ENCODE results near the gene LOX.

Gene LOX

GRCh38 chr5:122035913-122036312 lies 42.1 kb downstream of the LOX start:
- TF ChIP-seq TAF1 (IDR thresholded peaks at IDR 0.05; ENCODE audit: borderline replicate concordance, insufficient read depth, low read length) (no peak), SIN3A (IDR thresholded peaks at IDR 0.05; ENCODE audit: borderline replicate concordance, insufficient read depth, low read length) (no peak), REST (IDR thresholded peaks at IDR 0.05; ENCODE audit: insufficient read depth in 1 of 2, low read depth in 2 of 2, low read length in 2 of 2) (no peak), FOXP2 (optimal IDR thresholded peaks at IDR 0.05; ENCODE audit: borderline replicate concordance, extremely low read depth, extremely low read length, insufficient read depth) (no peak), POLR2AphosphoS5 (IDR thresholded peaks at IDR 0.05; ENCODE audit: low read depth, low read length) (no peak)

- TF ChIP-seq TAF1 (IDR thresholded peaks at IDR 0.05; ENCODE audit: borderline replicate concordance, insufficient read depth, low read length) (no peak), FOXP2 (optimal IDR thresholded peaks at IDR 0.05; ENCODE audit: borderline replicate concordance, extremely low read depth, extremely low read length, insufficient read depth) (no peak), REST (IDR thresholded peaks at IDR 0.05; ENCODE audit: insufficient read depth in 1 of 2, low read depth in 2 of 2, low read length in 2 of 2) (no peak), POLR2AphosphoS5 (IDR thresholded peaks at IDR 0.05; ENCODE audit: low read depth, low read length) (no peak), SIN3A (IDR thresholded peaks at IDR 0.05; ENCODE audit: borderline replicate concordance, insufficient read depth, low read length) (no peak)
These were observed 46.2 kb downstream of the LOX start for GRCh38 chr5:122031836-122032235.

- TF ChIP-seq POLR2AphosphoS5 (IDR thresholded peaks at IDR 0.05; ENCODE audit: low read depth, low read length) (no peak), FOXP2 (optimal IDR thresholded peaks at IDR 0.05; ENCODE audit: borderline replicate concordance, extremely low read depth, extremely low read length, insufficient read depth) (no peak), TAF1 (IDR thresholded peaks at IDR 0.05; ENCODE audit: borderline replicate concordance, insufficient read depth, low read length) (no peak), REST (IDR thresholded peaks at IDR 0.05; ENCODE audit: insufficient read depth in 1 of 2, low read depth in 2 of 2, low read length in 2 of 2) (no peak)
These were observed 47.8 kb downstream of the LOX start for GRCh38 chr5:122030251-122030650.

- no peak for TF ChIP-seq POLR2AphosphoS5 (IDR thresholded peaks at IDR 0.05; ENCODE audit: low read depth, low read length)
- TF ChIP-seq SIN3A (IDR thresholded peaks at IDR 0.05; ENCODE audit: borderline replicate concordance, insufficient read depth, low read length): no peak
- TF ChIP-seq REST (IDR thresholded peaks at IDR 0.05; ENCODE audit: insufficient read depth in 1 of 2, low read depth in 2 of 2, low read length in 2 of 2): no peak
- no peak for TF ChIP-seq TAF1 (IDR thresholded peaks at IDR 0.05; ENCODE audit: borderline replicate concordance, insufficient read depth, low read length)
- TF ChIP-seq FOXP2 (optimal IDR thresholded peaks at IDR 0.05; ENCODE audit: borderline replicate concordance, extremely low read depth, extremely low read length, insufficient read depth): no peak
These were observed 48.2 kb downstream of the LOX start for GRCh38 chr5:122029818-122030217.

GRCh38 chr5:122022966-122023365 lies 55.1 kb downstream of the LOX start:
- TF ChIP-seq REST (IDR thresholded peaks at IDR 0.05; ENCODE audit: insufficient read depth in 1 of 2, low read depth in 2 of 2, low read length in 2 of 2) (no peak), POLR2AphosphoS5 (IDR thresholded peaks at IDR 0.05; ENCODE audit: low read depth, low read length) (no peak), FOXP2 (optimal IDR thresholded peaks at IDR 0.05; ENCODE audit: borderline replicate concordance, extremely low read depth, extremely low read length, insufficient read depth) (no peak)

Data from PFSK-1 (cell line).